ENCODE data around the gene LCOR.

Gene LCOR

DNA sequence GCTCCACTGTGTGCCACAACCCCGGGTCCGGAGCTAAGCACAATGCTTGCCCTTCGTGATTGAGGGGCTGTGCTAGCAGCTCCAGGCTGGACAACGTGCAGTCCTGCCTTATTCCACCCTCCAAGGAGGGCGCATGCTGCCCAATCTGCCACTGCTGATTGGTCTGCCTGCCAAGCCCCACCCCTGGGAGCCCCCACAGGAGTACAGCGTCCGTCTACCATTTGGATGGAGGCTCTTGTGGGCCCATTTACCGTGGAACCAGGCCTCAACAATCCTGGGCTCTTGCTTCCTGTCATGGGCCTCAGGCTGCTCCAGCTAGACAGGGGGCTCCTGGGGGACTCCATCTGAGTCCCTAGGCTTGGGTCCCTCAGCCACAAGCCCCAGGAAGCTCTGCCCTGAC lies 180.4 kb downstream of the LCOR start:
- DNase-seq (ENCODE audit: low read depth) = no peak

DNA sequence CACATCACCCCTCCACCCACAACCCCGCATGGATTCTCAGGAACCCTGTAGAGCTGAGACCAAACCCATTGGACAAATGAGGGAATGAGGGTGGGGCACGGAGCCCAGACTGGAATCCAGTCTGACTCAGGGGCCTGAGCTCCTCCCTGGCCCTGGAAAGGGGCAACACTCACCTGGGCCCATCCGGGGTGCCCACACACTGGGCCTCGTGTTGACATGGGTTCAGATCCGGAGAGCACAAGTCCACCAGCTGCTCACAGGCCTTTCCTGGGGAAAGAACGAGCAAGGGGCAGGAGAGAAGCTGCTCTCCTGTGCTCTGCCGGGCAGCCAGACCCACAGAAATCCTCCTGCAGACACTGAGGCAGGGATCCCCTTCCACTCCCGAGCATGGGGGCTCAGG lies 181.5 kb downstream of the LCOR start:
- DNase-seq (ENCODE audit: low read depth) = no peak

DNA sequence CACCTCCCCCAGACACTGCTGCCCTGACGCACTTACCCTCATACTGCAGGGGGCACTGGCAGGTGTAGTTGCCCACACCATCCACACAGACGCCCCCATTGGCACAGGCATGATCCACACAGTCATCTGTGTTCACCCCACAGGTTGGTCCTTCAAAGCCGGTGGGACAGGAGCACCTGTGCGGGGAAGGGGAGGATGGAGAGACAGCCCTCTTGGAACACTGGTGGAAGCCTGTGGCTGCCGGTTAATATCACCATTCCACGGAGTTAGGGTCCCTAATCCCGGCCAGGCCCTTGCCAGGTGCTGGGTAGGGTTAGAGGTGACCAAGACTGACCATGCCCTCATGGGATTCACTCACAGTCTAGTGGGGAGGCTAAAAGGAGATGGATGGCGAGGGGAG lies 181.9 kb downstream of the LCOR start:
- DNase-seq (ENCODE audit: low read depth) = no peak

DNA sequence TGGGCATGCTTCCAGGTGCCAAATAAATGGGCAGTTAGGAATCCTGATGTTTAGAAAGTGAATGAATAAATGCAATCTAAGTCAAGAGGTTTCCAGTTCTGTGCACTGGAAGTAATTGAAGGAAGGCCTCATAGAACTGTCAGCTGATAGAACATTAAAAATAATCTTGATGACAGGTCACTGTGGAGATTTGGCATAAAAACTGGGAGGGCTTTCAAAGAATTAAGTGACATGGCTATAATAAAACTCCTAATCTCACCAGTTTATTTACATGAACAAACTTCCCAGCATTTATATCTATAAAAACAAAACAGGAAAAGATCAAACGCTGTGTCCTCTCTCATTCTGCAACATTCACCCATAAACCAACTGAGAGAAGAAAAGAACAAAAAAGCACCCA lies 183.1 kb downstream of the LCOR start:
- DNase-seq (ENCODE audit: low read depth) = no peak

DNA sequence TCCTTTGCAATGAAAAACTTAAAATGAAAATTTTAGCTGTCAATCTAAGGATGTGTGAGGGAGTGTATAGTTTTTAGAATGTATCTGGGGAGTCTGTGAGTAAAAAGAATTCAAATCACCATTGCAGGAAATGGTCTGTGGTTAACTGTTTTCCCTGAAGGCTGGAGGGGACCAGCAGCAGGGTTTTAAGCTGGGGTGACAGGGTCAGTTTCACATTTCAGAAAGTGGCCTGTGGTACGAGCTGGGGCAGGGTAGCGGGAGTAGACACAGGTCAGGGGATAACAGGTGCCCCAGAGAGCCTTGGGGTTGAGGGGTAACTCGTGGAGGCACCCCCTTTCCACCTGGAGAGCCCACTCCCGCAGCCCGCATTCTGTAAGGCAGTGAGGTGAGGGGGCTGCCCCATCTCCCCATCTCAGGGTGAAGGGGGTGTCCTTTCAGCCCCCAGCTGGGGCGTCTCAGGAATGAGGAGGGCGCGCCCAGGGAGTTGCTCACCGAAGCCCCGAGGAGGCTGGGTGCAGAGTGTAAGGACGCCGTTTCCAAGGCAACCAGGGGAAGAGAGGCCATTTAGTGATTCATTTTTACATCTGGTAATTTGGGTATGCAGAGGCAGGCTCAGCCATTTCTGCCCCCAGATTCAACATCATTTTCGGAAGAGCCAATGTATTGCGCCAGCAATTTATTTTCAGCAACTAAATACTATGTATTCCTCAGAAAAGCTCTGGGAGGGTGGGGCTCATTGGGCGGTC lies 184.8 kb downstream of the LCOR start:
- DNase-seq (ENCODE audit: low read depth) = no peak

DNA sequence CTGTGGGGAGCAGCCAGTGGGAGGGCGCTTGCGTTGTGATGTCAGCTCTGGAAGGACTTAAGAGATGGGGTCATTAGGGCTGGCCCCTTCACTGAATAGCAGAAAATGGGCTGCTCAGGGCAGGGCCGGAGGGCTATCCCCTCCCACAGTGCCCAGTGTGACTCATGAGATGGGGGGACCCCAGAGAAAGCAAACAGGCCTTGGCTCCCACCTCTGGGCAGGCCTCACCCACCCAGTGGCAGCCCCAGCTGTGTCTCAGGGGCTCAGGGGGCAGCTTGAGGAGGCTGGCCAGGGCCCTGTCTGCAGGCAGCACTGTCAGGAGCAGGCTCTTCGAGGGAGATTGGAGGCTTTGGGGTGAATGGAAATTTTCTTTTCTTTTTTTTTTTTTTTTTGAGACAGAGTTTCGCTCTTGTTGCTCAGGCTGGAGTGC lies 185.4 kb downstream of the LCOR start:
- no peak for DNase-seq (ENCODE audit: low read depth)

DNA sequence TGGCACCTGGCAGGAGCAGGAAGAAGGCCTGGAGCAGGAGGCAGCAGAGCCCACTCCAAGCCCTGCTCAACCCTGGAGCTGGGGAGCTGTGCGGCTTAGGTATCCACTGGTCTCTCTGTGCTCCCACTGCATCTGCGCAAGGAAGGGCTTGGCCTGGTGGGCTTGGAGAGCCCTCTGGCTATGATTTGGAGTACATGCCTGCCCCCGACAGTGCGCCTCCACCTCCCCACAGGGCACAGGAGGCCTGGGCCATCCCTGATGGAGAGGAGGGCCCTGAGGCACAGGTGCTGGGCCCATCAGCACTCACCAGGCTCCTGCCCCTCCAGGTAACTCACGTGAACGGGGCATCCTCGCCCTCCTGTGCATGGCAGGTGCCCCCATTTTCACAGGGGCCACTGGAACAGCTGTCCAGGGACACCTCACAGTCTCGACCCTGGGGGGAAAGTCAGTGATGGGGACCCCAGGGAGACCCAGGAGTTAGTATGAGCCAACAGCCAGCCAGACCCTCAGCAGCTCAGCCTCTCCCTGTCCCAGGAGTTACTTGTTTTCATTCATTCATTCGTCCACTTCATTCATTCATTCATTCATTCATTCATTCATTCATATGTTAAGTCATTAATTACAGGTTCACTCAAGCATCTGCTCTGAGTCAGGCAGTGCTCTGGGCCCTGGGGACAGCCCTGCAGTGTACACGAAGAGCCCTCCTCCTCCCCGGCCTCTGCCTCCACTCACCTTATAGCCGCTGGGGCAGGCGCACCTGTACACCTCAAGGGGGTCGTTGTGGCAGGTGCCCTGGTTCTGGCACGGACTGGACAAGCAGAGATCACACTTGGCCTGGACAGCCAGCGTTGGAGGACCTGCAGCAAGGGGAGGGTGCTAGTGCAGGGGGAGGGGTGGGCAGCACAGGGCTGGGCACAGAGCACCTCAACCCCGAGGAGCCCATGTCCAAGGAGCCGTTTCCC lies 186.4 kb downstream of the LCOR start:
- no peak for DNase-seq (ENCODE audit: low read depth)

DNA sequence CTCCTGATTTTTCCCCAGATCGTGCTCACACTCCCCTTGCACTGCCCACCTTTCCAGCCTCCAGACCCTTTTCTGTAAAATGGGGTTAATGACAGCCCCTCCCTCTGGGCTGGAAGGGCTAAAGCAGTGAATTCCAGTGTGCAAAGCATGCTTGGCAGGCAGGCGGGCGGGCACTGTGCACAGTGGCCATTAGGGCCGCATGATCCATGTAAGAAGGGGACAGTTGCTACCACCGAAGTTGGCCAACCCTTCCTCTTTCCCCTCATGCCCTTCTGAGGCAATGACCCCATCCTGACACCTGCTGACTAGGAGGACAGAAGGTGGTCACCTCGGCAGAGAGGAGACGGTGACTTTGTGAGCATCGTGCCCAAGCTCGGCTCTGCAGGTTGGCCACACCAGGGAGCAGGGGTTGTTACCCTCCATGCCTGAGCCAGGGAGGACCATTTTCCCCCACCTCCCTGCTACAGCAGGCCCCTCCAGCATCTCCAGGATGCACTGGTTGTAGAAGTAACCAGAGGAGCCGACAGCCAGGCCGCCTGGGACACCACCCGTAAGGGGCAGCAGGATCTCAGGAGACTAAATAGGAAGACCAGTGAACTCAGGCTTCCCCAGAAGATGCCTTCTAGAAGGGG lies 187.2 kb downstream of the LCOR start:
- no peak for DNase-seq (ENCODE audit: low read depth)

DNA sequence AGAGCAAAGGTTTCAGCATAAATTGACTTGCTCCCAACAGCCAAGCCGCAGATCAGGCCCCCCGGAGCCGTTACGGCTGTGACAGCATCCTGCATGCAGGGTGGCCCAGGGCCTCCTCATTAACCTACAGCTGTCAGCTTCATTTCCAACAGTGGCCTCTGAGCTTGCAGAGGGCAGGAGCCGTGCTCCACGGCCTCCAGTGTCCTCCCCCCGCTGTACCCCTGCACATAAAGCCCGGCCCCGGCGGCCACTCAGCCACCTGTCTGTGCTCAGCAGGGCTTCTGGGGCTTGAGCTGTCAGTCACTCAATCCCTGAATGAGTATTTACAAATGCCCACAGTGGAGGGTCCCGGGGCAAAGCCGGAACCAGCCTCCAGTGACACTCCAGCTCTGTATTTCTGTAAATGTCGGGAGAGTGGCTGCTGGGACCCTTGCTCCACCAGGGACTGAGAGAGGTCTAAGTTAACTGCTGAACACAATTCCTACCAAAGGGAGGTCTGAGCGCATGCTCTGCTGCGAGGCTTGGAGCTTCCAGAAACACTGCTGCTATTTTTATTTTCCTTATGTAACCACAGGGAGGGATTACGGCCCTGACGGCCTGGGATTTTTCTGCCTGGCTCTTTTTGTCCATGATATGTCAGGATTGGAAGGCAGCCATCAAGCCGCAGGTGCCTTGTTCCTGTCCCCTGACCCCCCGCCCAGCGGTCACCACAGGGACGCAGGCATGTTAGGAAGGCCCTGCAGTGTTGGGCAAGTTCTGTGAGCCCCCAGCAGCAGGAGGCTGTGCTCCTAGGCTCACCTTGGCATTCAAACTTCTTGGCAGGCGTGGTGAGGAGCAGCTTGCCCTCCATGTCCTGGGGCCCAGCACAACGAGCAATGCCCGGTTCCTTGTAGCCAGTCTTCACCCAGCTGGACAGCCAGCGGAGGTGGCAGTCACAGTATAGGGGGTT lies 188.6 kb downstream of the LCOR start:
- DNase-seq (ENCODE audit: low read depth) = no peak

DNA sequence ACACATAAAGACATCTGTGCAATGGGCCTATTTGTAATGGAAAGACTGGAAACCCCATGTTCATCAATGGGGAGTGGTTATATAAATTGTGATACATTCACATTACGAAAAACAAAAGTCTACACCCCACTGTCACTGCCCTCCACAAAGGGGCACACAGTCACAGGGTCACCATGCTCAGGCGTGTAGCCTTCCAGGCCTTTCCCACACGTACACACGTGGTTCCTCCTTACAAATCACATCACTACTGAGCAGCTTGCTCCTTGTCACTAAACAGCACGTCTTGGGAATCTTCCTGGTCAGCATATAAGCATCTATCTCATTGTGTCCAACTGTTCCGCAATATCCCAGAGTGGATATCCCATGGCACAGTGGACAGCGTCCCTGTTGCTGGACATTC lies 190.5 kb downstream of the LCOR start:
- no peak for DNase-seq (ENCODE audit: low read depth)

DNA sequence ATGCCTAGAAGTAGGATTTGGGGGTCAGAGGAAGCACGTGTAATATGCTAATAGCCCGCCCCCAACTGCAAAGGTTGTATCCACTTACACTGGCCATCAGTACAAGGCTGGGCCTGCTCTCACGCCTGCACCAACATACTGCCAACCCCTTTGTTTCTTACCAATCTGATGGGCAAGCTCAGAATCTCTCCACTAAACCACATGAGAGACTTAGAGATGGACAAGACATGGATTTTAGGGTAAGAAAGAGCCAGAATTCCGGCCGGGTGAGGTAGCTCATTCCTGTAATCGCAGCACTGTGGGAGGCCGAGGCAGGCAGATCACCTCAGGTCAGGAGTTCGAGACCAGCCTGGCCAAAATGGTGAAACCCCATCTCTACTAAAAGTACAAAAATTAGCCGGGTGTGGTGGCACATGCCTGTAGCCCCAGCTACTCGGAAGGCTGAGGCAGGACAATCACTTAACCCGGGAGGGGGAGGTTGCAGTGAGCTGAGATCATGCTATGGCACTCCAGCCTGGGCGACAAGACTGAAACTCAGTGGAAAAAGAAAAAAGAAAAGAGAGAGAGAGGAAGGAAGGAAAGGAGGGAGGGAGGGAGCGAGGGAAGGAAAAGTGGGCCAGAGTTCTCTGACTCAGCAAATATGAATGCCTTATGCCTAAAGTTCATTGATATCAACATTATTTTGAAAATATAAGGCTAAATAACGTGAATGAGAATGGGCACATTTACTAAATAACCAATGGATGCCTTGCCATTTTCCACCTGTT lies 191.5 kb downstream of the LCOR start:
- DNase-seq (ENCODE audit: low read depth) = no peak

DNA sequence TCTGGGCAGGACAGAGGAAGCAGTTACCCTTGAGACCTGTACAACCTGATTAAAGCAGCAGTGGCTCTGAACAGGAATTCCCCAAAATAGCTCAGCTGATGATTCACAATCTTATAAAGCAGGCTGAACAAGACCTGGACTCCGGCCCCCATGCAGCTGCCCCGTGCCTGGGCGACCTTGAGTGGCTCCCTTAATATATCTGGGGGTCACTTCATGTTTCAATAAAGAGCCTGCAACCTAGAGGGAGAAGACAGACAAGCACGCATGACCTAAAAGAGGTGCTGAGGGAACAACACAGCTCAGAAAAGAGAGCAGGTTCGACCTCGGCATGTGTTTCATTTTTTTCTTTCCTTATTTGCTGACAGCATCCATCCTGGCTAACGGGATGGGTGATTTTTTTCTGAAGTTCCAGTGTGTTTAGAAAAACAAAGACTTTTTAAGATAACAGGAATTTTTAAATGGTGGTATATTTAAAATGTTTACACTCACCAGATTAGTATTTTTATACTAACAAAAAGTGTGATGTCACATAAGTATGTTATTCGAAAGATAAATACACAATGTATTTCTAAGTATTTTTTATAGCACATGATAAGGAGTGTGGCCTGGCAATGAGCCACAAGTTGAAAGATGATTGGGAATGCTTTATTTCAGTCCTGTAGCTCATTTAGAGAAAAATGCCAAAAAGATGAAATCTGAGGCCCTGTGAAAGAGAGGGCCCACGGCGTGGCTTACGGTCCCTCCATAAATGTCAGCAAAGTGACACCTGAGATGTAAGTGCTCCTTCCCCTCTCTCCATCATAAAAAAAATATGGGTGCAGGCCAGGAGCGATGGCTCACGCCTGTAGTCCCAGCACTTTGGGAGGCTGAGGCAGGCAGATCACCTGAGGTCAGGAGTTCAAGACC lies 192.3 kb downstream of the LCOR start:
- DNase-seq (ENCODE audit: low read depth) = peak; percentile 3

DNA sequence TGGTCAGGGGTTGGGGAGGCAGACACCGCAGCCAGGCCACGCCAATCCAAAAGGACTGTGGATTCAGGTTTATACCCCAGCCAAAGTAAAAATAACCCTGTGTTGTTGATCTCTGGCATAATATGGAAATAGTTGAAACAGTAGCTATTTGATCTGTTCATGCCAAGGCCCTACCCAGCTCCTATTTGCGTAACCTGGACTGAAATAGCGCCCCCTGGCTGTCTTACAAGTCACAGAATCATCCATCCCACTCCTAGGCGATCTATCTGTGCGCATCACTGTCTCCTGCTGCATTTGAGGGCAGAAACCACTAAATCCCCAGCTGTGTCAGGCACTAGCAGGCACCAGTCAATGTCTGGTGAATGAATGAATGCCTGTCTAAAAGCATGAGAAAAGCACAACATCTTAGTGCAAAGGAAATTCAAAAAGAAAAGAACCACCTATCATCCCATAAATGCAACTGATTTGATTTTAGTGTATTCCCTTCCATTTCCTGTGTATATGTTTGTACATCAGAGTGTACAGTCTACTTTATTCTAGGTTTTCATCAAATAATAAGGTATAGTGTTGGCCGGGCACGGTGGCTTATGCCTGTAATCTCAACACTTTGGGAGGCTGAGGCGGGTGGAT lies 193.6 kb downstream of the LCOR start:
- peak; percentile 17 for DNase-seq (ENCODE audit: low read depth)

DNA sequence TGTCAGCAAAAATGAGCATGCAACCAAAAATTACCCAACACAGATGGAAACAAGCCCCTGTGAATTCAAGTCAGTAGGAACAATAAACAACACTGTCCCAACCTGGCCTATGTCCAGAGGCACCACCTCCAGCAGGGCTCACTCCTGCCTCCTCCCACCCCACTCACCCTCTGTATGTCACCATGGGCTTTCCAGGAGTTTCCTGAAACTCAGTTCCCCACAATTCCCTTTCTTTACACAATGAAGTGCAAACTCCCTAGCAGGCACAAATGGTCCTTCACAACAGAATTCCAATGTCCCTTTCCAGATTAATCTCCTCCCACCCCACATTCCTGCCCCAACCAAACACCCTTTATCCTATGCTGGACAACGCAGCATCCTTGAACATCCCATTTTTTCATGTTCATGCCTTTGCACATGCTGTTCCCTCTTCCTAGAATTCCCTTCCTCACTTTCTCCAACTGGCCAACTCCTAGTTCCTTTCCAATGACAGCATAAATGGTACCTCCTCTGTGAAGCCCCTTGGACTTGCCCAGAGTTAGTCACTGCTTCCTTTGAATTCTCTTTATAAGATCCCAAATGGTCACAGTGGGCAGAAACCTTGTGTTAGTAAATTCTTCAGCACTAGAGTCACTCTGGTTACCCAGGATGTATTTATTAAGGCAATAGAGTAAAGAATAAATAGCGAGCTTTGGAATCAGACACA lies 196.2 kb downstream of the LCOR start:
- DNase-seq (ENCODE audit: low read depth) = peak; percentile 6

DNA sequence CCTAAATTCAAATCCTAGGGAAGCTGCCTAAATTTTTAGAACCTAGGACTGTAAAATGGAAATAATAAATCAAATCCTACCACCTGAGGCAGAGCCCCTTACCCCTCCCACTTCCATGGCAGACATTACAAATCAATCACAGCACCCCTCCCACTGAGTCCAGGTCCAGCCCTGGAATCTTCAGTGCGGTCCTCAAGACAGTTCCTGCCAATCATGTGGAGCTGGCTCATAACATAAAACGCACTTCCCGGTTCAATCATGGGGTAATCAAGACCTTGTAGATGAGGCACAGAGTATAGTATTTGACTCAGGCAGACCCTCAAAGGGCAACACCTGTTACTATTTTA lies 196.7 kb downstream of the LCOR start:
- DNase-seq (ENCODE audit: low read depth) = no peak

DNA sequence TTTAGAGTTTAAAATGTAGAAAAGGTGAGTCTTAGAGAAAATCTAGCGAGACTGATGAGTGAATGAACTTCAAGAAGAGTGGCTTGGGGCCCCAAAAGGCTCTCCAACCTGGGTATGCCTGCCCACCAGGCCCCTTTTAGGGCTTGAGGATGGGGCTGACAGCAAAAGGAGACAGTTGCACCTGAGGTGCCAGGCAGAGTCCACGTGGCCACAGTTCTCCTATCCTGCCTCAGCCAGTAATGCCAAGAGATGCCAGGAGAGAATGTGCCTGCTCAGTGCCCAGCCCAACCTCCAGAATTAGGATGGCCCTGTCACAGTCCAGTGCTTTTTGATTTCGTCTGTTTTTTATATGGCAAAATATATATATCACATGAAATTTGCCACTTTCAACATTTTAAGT lies 197.2 kb downstream of the LCOR start:
- no peak for DNase-seq (ENCODE audit: low read depth)

DNA sequence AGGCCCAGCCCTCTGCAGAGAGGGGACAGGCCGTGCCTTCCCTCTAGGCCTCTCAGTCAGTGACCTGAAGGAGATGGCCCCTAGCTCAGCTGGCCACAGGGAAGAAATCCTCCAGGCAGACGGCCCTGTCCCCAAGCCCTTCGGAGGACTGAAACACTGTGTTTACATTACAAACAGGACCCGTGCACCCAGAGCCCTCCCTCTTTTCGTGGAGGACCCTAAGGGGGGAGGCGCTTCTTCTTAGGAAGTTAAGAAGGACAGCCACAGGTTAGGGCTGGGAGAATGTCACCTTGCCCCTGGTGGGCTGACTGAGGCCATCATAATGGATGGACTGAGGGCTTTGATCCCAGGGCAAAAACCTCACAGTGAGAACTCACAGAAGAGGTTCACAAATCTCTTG lies 198.8 kb downstream of the LCOR start:
- no peak for DNase-seq (ENCODE audit: low read depth)

DNA sequence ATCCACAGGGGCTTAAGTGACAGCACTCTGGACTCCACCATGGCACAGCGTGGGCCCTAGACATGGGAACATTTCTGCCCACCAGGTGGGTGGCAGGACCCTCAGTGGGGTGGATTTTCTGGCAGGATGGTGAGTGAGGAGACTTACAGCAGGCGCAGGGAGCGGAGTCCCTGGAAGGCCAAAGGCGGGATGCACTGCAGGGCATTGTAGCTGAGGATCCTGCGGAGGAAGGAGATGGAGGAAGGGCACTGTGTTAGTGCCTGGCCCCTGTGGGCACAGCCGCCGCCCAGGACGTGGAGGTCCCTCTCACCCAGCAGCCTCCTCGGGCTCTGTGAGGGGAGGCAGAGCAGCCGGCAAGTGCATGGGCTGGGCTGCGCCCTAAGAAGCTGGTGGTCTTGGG lies 199.4 kb downstream of the LCOR start:
- DNase-seq (ENCODE audit: low read depth) = no peak

DNA sequence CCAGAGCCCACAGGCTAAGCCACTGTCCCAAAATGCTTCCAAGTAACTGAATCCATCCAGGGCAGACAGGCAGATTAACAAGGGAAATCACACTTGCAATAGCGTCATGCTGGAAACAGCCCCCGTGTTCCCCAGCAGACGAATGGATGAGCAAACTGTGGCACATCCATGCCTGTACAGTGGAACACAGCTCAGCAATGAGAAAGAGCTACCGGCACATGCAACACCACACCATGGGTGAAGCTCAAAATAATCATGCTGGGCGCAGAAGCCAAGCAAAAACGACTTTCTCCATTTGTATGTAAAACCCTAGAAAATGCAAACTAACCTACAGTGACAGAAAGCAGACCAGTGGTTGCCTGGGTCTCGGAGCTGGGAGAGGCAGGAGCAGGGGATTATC lies 200.5 kb downstream of the LCOR start:
- no peak for DNase-seq (ENCODE audit: low read depth)
